ENCODE measurements around the gene DCTD.

Gene DCTD

DNA sequence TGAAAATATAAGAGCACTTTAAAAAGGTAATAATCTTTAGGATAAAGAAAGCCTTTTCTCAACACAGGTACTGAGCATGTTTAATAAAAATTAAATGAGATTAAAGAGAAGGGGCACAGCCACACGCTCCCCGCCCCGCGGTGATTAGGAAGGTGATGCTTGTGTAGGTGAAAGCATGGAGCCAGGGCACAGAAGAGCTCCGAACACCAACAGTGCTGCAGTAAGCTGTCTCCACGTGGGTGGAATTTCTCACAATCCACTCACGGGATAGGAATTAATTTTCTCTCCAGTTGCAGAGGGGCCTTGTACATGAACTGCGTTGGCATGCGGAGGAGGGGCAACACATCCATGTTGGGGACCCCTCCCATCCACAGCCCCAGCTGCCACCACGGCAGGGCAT, 27.0 kb downstream of the DCTD start:
- H3K27ac ChIP-seq = no peak overlapping the region
- TF ChIP-seq, protein P1, sequence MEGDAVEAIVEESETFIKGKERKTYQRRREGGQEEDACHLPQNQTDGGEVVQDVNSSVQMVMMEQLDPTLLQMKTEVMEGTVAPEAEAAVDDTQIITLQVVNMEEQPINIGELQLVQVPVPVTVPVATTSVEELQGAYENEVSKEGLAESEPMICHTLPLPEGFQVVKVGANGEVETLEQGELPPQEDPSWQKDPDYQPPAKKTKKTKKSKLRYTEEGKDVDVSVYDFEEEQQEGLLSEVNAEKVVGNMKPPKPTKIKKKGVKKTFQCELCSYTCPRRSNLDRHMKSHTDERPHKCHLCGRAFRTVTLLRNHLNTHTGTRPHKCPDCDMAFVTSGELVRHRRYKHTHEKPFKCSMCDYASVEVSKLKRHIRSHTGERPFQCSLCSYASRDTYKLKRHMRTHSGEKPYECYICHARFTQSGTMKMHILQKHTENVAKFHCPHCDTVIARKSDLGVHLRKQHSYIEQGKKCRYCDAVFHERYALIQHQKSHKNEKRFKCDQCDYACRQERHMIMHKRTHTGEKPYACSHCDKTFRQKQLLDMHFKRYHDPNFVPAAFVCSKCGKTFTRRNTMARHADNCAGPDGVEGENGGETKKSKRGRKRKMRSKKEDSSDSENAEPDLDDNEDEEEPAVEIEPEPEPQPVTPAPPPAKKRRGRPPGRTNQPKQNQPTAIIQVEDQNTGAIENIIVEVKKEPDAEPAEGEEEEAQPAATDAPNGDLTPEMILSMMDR (conservative IDR thresholded peaks at IDR 0.05) = no peak

DNA sequence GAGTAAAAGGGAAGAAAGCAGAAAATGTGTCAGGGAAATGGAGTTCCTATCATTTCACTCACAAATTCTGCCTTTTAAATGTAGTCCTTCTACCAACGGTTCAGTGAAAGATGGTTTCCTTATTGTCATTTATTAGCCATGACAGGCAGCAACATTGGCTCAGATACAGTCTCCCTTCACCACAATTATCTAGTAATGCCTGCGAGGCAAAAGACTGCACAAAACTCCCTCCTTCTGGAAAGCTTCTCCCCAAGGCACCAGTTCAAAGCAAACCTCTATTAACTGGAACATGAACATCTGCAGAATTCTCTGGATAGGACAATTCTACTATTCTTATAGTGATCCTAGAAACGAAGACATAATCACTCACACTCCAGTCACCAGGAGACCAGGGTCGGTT, 28.3 kb downstream of the DCTD start:
- H3K27ac ChIP-seq = no peak overlapping the region
- TF ChIP-seq, protein P1 (conservative IDR thresholded peaks at IDR 0.05) = no peak

DNA sequence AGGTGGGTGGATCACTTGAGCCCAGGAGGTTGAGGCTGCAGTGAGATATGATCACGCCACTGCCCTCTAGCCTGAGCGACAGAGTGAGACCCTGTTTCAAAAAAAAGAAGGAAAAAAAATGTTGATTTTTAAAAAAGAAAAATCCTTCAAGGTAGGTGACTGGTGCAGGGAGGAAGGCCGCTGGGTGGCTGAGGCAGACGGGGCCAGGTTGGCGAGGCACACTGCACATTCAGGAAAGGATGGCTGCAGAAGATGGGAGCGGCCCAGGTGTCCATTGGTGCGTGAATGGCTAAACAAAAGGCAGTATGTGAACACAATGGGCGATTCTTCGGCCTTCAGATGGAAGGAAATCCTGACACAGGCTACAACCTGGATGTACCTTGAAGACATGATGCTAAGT, 30.4 kb downstream of the DCTD start:
- no peak overlapping the region for H3K27ac ChIP-seq
- TF ChIP-seq, protein P1 (conservative IDR thresholded peaks at IDR 0.05) = no peak

- TF ChIP-seq, protein P1 (conservative IDR thresholded peaks at IDR 0.05) = no peak
- H3K27ac ChIP-seq = no peak overlapping the region
These were observed 31.0 kb downstream of the DCTD start for GRCh38 chr4:182886205-182886604.

- TF ChIP-seq, protein P1 (conservative IDR thresholded peaks at IDR 0.05) = no peak
- no peak overlapping the region for H3K27ac ChIP-seq
These were observed 31.5 kb downstream of the DCTD start for GRCh38 chr4:182885738-182886077.

GRCh38 chr4:182885022-182885737, 32.0 kb downstream of the DCTD start:
- no peak overlapping the region for H3K27ac ChIP-seq

GRCh38 chr4:182884040-182884439, 33.1 kb downstream of the DCTD start:
- TF ChIP-seq, protein P1 (conservative IDR thresholded peaks at IDR 0.05) = no peak
- no peak overlapping the region for H3K27ac ChIP-seq

More at GRCh38 chr4:182885022-182885737, 32.0 kb downstream of the DCTD start:
- TF ChIP-seq, protein P1 (conservative IDR thresholded peaks at IDR 0.05) = no peak

Measured in VCaP (cell line).